Activated gamma-delta T cell treated with Interleukin-2 at 50 U/mL for 16 hours (primary cell): ENCODE measurements around the gene SHF.

ENCODE experiments used
- DNase-seq: peaks from one replicate; pipeline ENCODE4 v3.0.0-alpha.2; 2020

SHF gene

DNA sequence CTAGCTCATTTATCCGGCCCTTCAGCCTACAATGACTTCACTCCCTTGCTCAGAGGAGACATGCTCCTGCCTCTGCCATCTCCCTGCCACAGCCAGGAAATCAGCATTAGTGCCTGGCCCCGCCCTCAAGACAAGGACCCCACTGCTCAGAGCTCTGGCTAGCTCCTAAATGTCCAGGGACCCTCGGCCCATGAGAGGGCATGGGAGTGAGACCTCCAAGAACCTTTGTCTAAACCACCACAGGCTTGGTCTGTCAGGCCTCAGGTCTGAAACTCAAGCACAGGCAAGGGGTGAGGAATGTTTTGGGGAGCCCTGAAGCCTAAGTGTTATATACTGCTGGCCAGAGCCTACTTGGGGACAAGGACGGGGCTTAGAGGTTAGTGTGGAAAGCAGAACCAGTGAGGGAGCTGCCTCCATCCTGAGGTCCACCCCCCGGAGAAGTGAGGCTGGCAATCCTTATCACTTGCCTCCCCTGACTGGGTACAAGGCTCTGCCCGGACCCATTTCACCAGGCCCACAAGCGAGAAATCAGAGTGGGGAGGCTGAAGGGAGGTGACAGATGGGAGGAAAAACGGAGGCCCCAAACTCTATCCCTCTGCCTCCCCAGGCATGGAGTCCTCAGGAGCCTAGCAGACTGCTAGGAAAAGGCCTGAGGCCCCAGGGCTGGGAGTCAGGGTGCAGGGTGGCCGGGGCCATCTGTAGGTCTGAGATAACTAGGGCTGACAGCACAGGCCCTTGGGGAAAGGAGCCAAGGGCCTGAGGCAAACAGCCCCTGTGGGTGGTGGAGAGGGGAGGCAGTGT, 18.8 kb downstream of the SHF start:
- no peak for DNase-seq

DNA sequence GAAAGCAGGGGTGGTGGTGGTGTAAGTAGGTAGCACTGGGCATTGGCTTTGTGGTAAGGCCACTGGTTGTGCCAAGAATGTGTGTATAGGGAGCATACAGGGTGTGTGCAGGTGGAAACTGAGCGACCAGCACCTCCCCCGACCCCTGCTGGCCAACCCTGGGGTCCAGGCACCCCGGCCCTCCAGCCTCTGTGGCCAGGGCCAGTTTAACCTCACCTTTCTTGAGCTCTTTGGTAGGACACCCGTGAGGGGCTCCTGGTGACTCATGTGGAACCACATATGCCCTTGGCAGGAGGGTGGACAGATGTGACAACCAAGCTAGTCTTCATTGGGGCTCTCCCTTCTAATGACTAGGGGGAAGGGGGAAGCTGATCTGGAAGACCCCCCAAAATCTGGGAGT, 19.5 kb downstream of the SHF start:
- no peak for DNase-seq

DNA sequence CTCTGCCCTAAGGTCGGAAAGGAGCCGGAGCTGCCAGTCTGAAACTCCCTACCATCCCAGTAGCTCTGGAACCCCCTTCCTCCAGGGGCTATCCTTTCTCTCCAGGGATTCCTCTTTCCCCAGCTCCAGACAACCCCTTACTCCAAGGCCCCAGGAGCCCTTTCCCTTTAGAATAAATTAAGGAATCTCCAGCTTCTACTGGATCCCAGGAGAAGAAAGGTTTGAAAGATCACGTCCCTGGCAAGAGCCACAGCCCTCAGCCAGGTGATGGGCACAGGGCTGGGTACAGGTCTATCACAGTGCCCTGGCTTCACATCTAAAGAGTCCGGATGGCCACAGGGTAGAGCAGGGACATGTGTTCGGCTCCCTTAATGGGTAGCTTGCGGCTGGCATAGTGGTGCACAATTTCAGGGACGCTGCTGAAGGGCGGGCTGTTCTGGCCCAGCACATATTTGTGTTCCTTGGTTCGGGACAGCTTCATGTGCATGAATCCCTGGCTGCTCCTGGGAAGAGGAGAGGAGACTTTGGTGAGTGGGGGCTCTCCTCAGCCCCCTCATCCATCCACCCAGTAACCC, 20.0 kb downstream of the SHF start:
- no peak for DNase-seq

DNA sequence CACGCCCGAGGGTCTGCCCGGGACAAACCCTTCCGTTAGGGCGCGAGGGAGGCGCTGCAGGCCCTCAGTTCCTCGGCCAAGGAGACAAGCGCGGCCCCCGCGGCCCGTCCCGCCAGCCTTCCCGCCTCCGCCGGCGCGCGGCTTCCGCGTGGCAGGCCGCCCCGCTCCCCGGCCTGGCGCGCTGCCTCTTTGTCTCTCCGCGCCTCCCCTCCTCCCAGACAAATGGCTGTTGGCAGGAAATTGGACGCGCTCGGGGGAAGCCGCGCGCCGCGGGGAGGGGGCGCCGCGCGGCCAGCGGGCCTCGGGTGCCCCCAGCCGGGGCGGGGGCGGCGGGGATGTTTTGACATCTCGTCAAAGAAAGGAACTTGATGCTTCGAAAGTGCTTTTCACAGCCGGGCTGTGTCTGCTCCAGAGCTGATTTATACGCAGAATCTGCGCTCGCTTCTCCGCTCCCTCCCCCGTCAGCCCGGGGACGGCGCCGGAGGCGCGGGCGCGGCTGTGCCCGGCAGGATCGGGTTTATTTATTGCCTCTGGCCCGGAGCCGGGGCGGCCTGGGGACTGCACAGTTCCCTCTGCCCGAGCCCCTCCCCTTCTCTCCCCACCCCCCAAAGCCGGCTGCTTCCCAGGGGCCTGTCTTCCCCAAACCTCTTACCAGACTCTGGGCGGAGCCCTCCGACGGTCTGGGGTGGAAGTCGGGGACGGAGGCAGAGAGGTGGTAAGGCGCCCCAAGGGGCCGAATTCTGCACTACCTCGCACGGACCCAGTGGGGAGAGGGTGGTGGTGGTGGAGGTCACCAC, 20.7 kb downstream of the SHF start:
- DNase-seq = peak; percentile 79

DNA sequence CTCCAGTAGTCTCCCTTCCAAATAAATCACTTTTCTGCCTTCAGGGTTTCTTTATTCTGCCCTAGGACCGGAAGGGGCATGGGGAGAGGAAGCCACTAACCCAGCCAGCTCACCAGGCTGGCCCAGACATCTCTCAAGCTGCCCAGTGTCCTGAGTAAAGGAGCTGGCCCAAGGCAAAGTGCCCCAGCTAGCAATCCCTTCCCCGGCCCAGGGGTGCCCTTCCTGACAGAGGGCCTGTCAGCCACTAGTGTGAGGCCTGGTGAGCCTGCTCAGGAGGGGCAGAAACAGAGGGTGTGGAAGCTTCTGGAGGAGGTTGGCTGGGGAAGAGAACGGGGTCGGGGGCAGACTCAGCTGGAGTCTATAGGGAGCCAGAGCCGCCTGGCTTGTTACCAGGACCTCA, 22.2 kb downstream of the SHF start:
- no peak for DNase-seq

DNA sequence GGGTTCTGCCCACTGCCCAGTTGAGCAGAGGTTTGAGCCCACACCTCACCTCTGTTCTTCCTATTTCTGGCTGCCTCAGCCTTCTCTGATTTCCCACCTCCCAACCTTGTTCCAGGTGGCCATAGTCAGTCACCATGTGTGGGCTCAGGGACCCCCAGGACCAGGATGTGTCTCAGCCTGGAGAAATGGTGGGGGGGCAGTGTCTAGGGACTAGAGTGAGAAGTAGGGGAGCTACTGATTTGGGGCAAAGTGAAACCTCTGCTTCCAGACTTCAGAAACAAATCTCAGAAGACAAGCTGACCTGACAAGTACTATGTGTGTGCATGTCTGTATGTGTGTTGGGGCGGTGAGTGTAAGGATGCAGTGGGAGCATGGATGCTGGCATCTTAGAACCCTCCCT, 22.9 kb downstream of the SHF start:
- DNase-seq = no peak

DNA sequence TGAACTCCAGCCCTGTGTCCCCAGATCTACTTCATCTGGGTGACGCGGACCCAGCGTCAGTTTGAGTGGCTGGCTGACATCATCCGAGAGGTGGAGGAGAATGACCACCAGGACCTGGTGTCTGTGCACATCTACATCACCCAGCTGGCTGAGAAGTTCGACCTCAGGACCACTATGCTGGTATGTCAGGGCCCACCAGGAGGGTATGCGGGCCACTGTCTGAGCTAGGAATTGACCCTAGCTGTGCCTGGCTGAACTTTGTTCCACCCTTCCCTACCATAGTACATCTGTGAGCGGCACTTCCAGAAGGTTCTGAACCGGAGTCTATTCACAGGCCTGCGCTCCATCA, 24.3 kb downstream of the SHF start:
- DNase-seq = no peak

DNA sequence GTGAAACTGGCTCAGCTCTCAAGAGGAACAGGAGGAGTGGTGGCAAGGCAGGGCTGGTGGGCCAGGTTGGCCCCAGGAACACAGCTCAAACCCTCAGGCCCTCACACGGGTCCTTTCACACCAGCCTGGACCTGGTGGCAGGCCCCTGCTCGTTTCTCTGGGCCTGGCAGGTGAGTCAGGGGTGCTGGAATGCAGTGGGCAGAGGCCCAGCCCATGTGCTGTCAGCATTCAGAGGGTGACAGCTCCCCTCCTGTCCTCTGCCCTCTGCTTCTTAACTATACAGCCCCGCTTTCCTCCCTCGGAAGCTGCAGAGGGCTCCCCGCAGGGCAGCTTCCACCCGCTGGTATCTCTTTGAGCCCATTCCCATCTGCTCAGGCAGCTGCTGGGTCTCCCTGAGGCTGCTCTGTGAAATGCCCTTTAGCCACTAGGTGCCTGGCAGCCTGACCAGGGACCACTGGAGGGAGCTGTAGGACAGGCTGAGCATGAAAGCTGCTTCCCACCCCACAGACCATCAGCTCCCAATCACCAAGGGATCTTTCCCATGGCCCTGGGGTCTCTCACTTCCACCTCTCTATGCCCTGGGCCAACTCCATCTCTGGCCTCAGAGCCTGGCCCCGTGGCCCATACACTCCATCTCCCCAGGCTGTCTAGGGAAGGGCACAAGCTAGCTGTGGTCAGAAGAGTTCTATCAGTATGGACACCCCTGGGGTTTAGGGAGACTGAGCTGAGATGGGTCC, 24.8 kb downstream of the SHF start:
- peak; percentile 53 for DNase-seq

DNA sequence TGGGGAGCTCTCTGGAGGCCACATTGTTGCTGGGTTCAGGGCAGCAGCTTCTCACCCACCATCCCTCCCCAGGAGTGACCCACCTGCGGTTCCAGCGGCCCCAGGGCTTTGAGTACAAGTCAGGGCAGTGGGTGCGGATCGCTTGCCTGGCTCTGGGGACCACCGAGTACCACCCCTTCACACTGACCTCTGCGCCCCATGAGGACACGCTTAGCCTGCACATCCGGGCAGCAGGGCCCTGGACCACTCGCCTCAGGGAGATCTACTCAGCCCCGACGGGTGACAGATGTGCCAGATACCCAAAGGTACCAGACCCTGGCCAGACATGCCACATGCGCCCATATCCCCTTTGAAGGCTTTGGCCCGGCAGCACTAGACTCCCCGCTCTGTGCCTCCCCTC, 26.1 kb downstream of the SHF start:
- DNase-seq = no peak

DNA sequence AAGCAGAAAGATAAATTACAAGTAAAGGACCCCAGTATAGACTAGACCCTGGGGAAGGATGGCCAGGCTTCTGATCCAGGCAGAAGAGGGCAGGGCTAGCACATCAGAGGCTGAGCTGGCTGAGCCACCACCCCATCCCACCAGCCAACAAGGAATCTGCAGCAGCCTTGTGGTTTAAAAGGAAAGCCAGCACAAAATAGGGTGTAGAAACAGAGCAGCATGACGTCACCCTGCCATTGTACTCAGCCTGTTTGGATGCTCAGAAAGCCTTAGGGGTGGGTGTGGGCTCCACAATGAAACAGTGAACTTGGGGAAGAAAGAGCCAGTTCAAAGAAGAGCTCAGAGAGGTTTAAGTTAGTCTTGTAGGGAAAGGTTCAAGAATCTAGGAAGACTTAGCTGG, 29.8 kb downstream of the SHF start:
- no peak for DNase-seq

DNA sequence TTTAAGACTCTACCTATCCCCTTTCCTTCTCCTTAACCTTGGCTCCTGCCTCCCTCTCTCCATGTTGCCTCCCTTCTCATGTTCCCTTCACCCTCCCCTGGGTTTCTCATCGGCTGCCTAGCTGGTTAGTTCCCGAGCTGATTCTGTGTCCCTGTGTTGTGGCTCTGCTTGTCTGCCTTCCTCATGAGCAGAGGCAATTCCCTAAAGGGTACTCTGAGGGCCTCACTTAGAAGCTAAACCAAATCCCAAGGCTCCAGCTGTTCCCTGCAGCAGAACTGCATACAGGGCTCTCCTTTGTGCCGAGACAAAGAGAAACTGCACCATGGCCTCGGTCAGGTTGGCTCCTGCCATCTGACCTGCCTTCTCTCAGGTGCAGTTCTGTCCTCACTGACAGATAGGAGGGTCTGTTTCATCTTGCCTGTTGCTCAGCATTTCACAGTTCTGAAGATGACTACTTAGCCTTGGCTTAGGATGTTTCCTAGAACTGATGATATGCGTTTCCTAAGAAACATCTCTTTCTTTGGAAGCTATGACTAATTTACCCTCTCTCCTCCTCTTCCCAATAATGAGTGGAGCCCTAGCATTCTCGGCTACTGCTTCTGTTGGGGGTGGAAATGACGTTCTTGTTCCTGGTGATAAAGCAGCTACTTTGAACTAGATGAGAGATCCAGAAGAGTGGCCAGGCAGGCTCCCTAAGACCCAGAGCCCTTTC, 30.9 kb downstream of the SHF start:
- DNase-seq = no peak

DNA sequence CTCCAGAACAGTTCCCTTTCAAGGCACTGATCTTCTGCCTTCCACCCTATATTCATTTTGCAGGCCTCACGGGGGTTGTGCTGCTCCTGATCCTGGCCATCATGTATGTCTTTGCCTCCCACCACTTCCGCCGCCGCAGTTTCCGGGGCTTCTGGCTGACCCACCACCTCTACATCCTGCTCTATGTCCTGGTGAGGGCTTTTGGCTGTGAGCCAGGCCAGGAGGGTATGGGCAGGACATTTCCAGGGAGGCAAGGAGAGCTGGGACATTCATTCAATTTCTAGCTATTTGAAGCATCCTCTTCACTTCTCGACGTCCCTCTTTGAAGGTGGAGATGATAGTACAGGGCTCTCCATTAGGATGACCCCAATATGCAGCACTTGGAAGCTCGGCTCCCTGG, 32.0 kb downstream of the SHF start:
- no peak for DNase-seq

DNA sequence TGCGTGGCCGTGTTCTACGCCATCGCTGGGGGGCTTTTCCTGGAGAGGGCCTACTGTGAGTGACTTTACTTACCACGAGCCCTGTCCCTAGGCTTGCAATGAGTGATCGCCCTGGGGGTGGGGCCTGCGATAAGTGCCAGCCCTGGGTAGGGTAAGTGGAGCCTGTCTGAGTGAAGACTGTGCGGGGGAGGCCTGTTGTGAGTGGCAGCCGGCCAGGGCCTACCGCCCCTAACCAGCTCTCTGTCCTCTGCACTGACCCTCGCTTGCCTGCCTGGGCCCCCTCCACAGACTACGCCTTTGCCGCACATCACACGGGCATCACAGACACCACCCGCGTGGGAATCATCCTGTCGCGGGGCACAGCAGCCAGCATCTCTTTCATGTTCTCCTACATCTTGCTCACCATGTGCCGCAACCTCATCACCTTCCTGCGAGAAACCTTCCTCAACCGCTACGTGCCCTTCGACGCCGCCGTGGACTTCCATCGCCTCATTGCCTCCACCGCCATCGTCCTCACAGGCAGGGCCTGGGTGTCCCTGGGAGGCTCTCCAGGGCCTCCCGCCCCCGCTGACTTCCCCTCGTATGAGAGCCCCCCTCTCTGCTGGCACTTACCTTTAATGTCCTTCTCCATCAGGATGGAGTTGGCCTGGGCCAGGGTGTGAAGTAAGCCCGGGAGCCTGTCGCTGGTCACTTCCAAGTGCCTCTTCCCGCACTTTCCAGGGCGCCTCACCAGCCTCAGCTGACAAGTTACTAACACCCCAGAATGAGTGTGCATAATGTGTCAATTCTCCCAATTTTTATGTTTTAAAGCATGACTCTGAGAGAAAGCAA, 35.6 kb downstream of the SHF start:
- no peak for DNase-seq

DNA sequence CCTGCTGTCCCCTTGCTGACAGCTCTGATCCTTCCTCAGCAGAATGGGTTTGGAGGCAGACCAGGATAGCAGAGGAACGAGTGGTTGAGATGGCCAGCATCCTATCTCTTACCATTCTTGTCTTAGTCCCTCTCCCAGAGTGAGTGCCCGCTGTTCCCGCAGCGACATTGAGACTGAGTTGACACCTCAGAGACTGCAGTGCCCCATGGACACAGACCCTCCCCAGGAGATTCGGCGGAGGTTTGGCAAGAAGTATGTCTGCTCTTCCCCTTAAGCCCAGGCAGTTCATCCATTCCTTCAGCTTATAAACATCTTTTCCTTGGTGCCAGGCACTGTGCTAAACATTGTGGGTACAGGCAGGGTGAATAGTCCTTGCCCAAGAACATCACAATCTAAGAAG, 36.8 kb downstream of the SHF start:
- no peak for DNase-seq

DNA sequence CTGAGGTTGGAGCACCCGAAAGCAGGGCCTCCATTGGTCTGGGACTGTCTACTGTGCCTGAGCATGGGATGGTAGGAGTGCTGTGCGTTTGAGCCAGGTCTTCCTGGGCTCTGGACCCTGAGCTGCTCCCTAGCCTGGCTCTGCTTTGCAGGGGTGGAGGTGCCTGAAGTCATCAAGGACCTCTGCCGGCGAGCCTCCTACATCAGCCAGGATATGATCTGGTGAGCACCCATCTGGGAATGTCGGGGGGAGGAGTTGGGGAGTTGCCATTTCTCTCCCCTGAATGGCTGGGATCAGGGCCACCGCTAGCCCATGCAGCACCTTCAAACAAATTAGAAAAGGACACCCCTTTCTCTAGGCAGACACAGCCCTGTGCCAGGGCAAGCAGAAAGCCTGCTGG, 37.3 kb downstream of the SHF start:
- no peak for DNase-seq

DNA sequence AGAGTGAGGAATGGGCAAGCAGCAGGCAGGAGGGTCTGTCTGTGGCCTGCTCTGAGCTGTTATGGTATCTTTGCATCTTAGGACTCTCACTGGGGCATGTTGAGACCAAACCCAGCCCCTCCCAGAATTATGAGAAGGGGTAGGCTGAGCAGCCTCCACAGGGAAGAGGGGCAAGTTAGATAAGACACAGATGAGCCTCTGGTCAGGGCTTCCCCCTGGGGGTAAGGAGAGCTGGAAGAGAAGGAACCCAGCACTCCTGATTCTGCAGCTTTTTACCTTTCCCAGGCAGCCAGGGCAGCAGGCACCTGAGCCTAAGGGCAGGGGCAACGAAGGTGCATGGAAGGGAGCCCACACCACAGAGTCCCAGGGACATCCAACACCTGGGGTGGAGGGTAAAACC, 38.7 kb downstream of the SHF start:
- DNase-seq = no peak

DNA sequence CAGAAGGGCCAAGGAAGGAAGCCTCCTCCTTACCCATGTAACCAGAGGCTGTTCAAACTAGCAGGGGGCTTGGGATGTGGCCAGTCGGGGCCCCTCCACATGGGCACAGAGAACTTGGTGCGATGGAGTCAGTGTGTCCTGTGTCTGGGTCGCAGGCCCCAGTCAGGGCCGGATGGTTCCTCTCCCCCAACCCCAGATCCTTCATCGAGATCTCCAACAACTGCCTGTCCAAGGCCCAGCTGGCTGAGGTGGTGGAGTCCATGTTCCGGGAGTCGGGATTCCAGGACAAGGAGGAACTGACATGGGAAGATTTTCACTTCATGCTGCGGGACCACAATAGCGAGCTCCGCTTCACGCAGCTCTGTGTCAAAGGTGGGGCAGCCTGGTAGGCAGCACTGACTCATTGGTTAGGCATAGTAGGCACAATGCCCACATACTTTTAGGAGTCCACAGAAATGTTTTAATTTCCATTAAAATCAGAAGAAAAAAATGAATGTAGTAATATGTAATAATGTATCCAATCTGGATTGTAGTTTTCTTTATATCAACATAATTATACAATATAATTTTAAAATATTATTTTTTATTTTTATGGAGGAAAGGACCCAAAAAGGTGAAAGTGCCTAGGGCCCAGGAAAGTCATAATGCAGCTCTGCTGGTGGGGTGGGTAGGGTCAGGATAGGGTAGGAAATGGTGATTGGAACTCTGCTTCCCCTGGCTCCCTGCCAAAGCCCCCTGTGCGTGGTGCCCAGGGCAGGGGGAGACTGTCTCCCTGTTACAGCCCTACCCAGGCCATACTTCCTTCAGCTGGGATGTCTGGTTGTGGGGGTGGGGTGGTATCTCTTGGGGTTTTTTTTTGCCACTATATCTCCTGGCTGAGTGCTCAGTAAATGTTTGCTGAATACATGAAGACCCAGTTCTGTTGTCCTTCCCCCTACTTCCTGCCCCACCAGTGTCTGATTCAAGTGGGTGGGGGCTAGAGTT, 39.4 kb downstream of the SHF start:
- no peak for DNase-seq

DNA sequence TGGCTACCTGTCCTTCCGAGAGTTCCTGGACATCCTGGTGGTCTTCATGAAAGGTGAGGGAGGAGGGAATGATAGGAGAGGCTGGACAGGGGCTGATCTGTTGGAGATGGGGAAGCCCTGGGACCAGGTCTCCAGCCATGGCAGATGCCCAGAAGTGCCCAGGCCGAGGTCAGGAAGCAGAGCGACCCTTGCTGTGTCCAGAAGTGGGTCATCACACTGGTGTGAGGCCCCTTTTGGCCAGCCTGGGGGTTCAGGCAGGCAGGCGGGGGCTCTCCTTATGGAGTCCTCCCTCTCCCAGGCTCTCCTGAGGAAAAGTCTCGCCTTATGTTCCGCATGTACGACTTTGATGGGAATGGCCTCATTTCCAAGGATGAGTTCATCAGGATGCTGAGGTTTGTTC, 40.2 kb downstream of the SHF start:
- DNase-seq = no peak

DNA sequence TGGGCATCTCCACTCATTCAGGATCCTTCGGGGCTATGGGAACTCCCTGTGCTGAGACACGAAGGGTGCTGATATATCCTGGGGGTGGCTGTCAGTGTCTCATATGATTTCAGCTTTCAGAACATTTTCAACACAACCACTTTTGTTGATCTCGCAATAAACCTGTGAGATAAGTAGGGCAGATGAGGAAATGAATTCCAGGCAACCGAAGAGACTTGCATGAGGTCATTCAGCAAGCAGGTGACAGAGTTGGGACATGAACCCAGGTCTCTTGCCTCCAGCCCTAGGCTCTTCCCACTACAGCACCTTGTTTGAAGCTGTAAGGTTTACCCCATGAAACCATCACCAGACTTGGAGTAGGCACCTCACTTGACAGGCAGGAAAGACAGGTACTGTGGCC, 41.4 kb downstream of the SHF start:
- DNase-seq = no peak

DNA sequence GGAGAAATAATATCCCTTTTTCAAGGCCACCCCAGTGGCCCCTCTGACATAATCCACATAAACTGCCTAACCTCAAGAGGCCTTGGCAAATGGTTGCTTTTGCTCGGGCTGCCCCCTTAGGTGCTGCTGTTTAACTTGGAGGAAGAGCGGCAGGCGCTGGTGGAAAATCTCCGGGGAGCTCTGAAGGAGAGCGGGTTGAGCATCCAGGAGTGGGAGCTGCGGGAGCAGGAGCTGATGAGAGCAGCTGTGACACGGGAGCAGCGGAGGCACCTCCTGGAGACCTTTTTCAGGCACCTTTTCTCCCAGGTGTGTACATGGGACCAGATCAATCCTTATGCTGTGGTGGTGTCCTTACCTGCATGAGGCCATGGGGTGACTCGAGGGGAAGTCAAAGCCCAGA, 43.0 kb downstream of the SHF start:
- DNase-seq = no peak

DNA sequence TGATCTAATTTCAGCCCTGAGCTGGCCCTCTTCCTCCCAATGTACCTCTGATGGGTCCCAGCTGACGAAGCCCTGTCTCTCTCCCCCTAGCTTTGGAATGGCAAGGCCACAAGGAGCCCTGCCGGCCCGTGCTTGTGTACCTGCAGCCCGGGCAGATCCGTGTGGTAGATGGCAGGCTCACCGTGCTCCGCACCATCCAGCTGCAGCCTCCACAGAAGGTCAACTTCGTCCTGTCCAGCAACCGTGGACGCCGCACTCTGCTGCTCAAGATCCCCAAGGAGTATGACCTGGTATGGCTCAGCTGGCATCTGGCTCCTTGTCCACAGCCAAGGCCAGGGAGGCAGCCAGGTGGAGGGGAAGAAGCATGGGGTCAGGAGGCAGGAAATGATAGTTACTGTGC, 43.8 kb downstream of the SHF start:
- no peak for DNase-seq
